HepG2 (cell line): ENCODE data around the gene FOXP3. TPM values are rescaled to one million over a fixed set of nuclear protein-coding genes. Genes with fewer than 3 reads are reported as not detected.

Experiments used
- ATAC-seq: fragments of 200-7000 bp; cut with Tn5 transposase; 3 replicates; pipeline ENCODE4 v1.9.1; 2020; ENCODE audit warnings: mild to moderate bottlenecking, moderate library complexity
- BruUV-seq: library from RNA; stranded (reverse); fragments of 400-500 nt; replicated peaks from 2 replicates; lab custom pipeline; 2021; lab: Mats Ljungman, UMichigan
- CTCF ChIA-PET: fragments of 300-600 bp; formaldehyde crosslinking; extraction: SDS; loops from one replicate; lab custom pipeline; 2021; ENCODE audit warnings: low total read pairs, inconsistent platforms, low intra/inter-chr PET ratio; lab: Yijun Ruan, JAX
- POLR2A ChIA-PET: fragments of 350-600 bp; sonication (Branson Sonifier 250); formaldehyde crosslinking; loops from one replicate; lab custom pipeline; 2020; ENCODE audit warnings: antibody characterized with exemption, inconsistent platforms; lab: Yijun Ruan, JAX
- DNase-seq: peaks from one replicate; pipeline ENCODE4 v3.0.0-alpha.2; 2015; ENCODE audit warnings: low spot score
- FAIRE-seq: peaks from 3 replicates; lab custom pipeline; 2011; peaks lifted over from hg19 to GRCh38; lab: Jason Lieb, UNC
- H2AFZ ChIP-seq: one replicate; pipeline ENCODE4 v1.6.1; 2011; ENCODE audit warnings: low read length, inconsistent platforms
- H3K27ac ChIP-seq: fragments of 300-600 bp; 3 replicates; pipeline ENCODE4 v1.8.0; 2011; ENCODE audit warnings: mixed run types, mild to moderate bottlenecking, mixed read lengths, low read length, inconsistent platforms; ENCODE audit not compliant: insufficient read depth; ENCODE audit errors: extremely low read length
- H3K27me3 ChIP-seq, 2 experiments: fragments of 200-600 bp in 1 of 2; 2 replicates in 1 of 2; 3 replicates in 1 of 2; pipeline versions ENCODE4 v1.6.0 to v1.8.0; 2011; ENCODE audit warnings: low read length in 2 of 2, mild to moderate bottlenecking in 2 of 2, moderate library complexity in 2 of 2, inconsistent platforms in 1 of 2; ENCODE audit not compliant: insufficient read depth in 2 of 2, control insufficient read depth in 1 of 2
- H3K36me3 ChIP-seq, 2 experiments: fragments of 200-600 bp in 1 of 2; replicated peaks in 1 of 2; 2 replicates in 1 of 2; 3 replicates in 1 of 2; pipeline versions ENCODE4 v1.5.1 to v1.8.0; 2011; ENCODE audit warnings: low read length in 2 of 2, inconsistent platforms in 1 of 2; ENCODE audit not compliant: insufficient read depth in 2 of 2, control insufficient read depth in 1 of 2
- H3K4me1 ChIP-seq: 2 replicates; pipeline ENCODE4 v1.5.1; 2012; ENCODE audit warnings: low read length, inconsistent platforms; ENCODE audit not compliant: insufficient read depth
- H3K4me2 ChIP-seq: 2 replicates; pipeline ENCODE4 v1.6.0; 2011; ENCODE audit warnings: low read depth, low read length, inconsistent platforms
- H3K4me3 ChIP-seq, 3 experiments: fragments of 200-600 bp in 1 of 3; sonication (generic), shearing (Covaris generic) in 1 of 3; replicated peaks in 1 of 3; 2 replicates each; pipeline ENCODE4 v1.5.1; 2011 to 2016; ENCODE audit warnings: low read length in 3 of 3, inconsistent platforms in 2 of 3, low read depth in 2 of 3, mild to moderate bottlenecking in 2 of 3, control low read depth in 1 of 3, mixed read lengths in 1 of 3; ENCODE audit not compliant: insufficient read depth in 1 of 3
- H3K79me2 ChIP-seq: one replicate; pipeline ENCODE4 v1.6.1; 2011; ENCODE audit warnings: low read length, inconsistent platforms; ENCODE audit not compliant: insufficient read depth
- H3K9ac ChIP-seq: 2 replicates; pipeline ENCODE4 v1.6.0; 2011; ENCODE audit warnings: mild to moderate bottlenecking, low read depth, low read length, inconsistent platforms; ENCODE audit not compliant: insufficient read depth
- H3K9me3 ChIP-seq: 2 replicates; pipeline ENCODE4 v1.5.1; 2012; ENCODE audit warnings: mild to moderate bottlenecking, low read length
- H4K20me1 ChIP-seq: 2 replicates; pipeline ENCODE4 v1.6.0; 2011; ENCODE audit warnings: inconsistent platforms, mild to moderate bottlenecking, low read length, moderate library complexity; ENCODE audit not compliant: insufficient read depth
- GFI1 ChIP-seq: sonication (generic); formaldehyde crosslinking; IDR thresholded peaks from 2 replicates; pipeline ENCODE4 v1.5.0; 2020; ENCODE audit warnings: missing genetic modification reagents, mild to moderate bottlenecking, borderline replicate concordance
- RBM22 ChIP-seq: fragments of 200-400 bp; formaldehyde crosslinking; optimal IDR thresholded peaks from 2 replicates; pipeline ENCODE3; 2017; ENCODE audit warnings: mild to moderate bottlenecking, low read length, moderate library complexity
- SNAPC2 ChIP-seq: sonication (generic); formaldehyde crosslinking; IDR thresholded peaks from 2 replicates; pipeline ENCODE4 v1.8.1; 2022; ENCODE audit warnings: mild to moderate bottlenecking, missing genetic modification reagents
- ZMYM3 ChIP-seq: sonication (generic); formaldehyde crosslinking; IDR thresholded peaks from 2 replicates; pipeline ENCODE4 v1.5.1; 2020; ENCODE audit warnings: mild to moderate bottlenecking, missing genetic modification reagents
- WGBS: methylation state at CpG from one replicate; pipeline ENCODE4 v1.1.6; 2017; ENCODE audit warnings: low lambda C conversion rate; 5-methylcytosine and 5-hydroxymethylcytosine counted together
- in situ Hi-C: cut with HindIII; loops from 2 replicates; pipeline ENCODE4 v1.10.0; 2017; ENCODE audit warnings: low pct_unique_long_range_greater_than_20kb; ENCODE audit not compliant: extremely low pct_ligation_motif_present
- intact Hi-C: fragments of 100-400 bp; cut with micrococcal nuclease; formaldehyde crosslinking; loops from one replicate; pipeline ENCODE4 v1.10.0; 2022; ENCODE audit not compliant: unreplicated experiment
- polyA plus RNA-seq, 8 experiments: library from polyadenylated mRNA; depleted of rRNA in 3 of 8; stranded (reverse) in 7 of 8; unstranded in 1 of 8; fragments of >200 nt; fragmentation: Illumina TruSeq in 4 of 8; extraction: Trizol in 4 of 8; gene quantifications; 2 replicates each; pipeline versions ENCODE4 v1.2.1 to v1.2.3, GENCODE V29; 2011 to 2016; ENCODE audit warnings: low read depth in 4 of 8, missing spikeins in 1 of 8, mixed read lengths in 1 of 8; ENCODE audit not compliant: insufficient read depth in 1 of 8
- total RNA-seq, 5 experiments: library from RNA; depleted of rRNA; stranded (reverse); fragments of >200 nt; fragmentation: Illumina TruSeq; extraction: Trizol; gene quantifications; 2 replicates each; pipeline ENCODE4 v1.2.3, GENCODE V29; 2016; ENCODE audit warnings: low read depth in 1 of 5

FOXP3 gene
- total and polyA plus RNA-seq, 2 of the 13 experiments (the other 11 are each of a cell fraction or from before 2014, with no cell fraction given) = 0.04 TPM; not detected in 1

DNA sequence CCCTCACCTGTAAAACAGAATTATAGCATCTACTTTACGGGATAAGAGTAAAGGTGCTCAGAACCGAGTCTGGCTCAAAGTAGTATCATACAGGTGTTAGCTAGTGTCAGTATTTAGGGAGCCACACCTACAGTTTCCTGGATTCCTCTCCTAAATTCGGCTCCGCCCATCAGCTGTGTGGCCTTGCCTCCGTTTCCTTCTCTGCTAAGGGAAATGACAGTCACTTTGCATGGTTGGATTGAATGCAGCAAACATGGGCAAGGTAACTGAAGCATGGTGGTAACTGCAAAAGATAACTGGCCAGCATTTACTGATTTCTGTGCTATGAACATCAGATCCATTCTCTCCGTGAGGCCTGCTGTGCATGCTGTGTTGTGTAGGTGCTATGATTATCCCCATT is 7.9 kb upstream of the FOXP3 start:
- ATAC-seq (no peak), FAIRE-seq (no peak), DNase-seq (no peak)
- Histone ChIP-seq H3K4me3 (no peak overlapping the region), H3K9me3 (no peaks in the 10 kb centered on the region), H3K36me3 (no peaks in the 10 kb centered on the region), H3K79me2 (peaks cover 12% of the 10 kb centered on the region), H3K9ac (no peak overlapping the region), H2AFZ (no peak overlapping the region), H3K27me3 (no peaks in the 10 kb centered on the region; a peak in 1 of 5 replicates), H4K20me1 (no peaks in the 10 kb centered on the region), H3K4me1 (peaks cover 34% of the 10 kb centered on the region), H3K4me2 (0 out of 2 replicates have a peak overlapping the region, but pooled peaks have one; percentile 18), H3K27ac (no peak overlapping the region)
- ChIA-PET POLR2A (interaction anchor here (0.6 to 1.2 kb wide), 2 partner anchors 49 to 82 kb away, joined by 3 read pairs; no protein-coding TSS in a partner anchor), CTCF (no interaction called here)
- no TSS peak for BruUV-seq
- in situ Hi-C loops (no loop called here), intact Hi-C loops (no loop called here)
- 100% methylated on average over 2 of the region's 6 CpGs for WGBS
- TF ChIP-seq RBM22 (peak; percentile 51), SNAPC2 (CRISPR knock-in tag) (no peak)

DNA sequence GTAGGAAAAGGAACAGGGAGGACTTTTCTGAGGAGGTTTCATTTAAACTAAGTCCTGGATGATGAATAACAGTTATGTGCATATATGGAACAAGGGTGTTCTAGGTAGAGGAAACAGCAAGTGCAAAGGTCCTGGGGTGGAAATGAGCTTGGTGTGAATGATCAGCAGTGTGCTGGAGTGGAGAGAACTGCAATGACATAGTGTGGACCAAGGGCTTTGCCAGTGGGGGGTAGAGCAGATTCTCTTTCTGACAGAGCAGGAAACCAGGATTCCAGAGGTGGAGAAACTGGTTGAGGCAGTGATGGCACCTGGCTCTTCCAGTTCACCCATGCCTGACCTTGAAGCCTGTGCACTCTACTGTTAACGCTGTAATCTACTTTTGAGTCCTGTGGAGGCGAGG is 6.8 kb upstream of the FOXP3 start:
- no peaks in the 10 kb centered on the region for H3K9me3 ChIP-seq
- no peak for FAIRE-seq
- ATAC-seq = no peak
- in situ Hi-C loops (no loop called here), intact Hi-C loops (no loop called here)
- no peaks in the 10 kb centered on the region; a peak in 1 of 5 replicates for H3K27me3 ChIP-seq
- POLR2A ChIA-PET = no interaction called here
- no CpG with 5 or more reads among the region's 2 CpGs for WGBS
- TF ChIP-seq GFI1 (no peak), ZMYM3 (CRISPR knock-in tag) (peak; percentile 47; the same call in 1 of the 2 replicates)
- no peak overlapping the region for H3K4me3 ChIP-seq
- BruUV-seq = TSS peak; percentile 73
- H3K36me3 ChIP-seq = no peaks in the 10 kb centered on the region
- CTCF ChIA-PET = no interaction called here
- H3K27ac ChIP-seq = no peak overlapping the region
- H3K4me1 ChIP-seq = peaks cover 43% of the 10 kb centered on the region
- H3K9ac ChIP-seq = no peak overlapping the region; the same call in 1 of the 2 replicates
- no peak overlapping the region for H2AFZ ChIP-seq
- peaks cover 12% of the 10 kb centered on the region for H3K79me2 ChIP-seq
- DNase-seq = no peak
- peak overlapping the region; percentile 74 for H3K4me2 ChIP-seq
- no peaks in the 10 kb centered on the region for H4K20me1 ChIP-seq
